Adrenal gland (tissue), 12 donors: ENCODE data around the gene TBC1D22A. TPM values are rescaled to one million over a fixed set of nuclear protein-coding genes. Genes with fewer than 3 reads are reported as not detected.

Experiments used
- DNase-seq, 7 donors: peaks; one replicate each; pipeline ENCODE4 v3.0.0-alpha.2; 2019 to 2020
- H3K27ac ChIP-seq, 5 donors: fragments of 200-600 bp; sonication (generic) in 4 of 5; 1 replicate in 3 of 5; 2 replicates in 2 of 5; pipeline versions ENCODE4 v1.5.1 to v1.8.0; 2016 to 2020; ENCODE audit warnings: mild to moderate bottlenecking in 1 of 5
- H3K27me3 ChIP-seq: fragments of 200-600 bp; 2 replicates; pipeline ENCODE4 v1.8.0; 2021
- H3K36me3 ChIP-seq, 2 donors: fragments of 200-600 bp; replicated peaks in 1 of 2; 1 replicate in 1 of 2; 2 replicates in 1 of 2; pipeline versions ENCODE4 v1.5.1 to v1.8.0; 2018 to 2022
- H3K4me1 ChIP-seq, 2 donors: fragments of 200-600 bp; replicated peaks in 1 of 2; 1 replicate in 1 of 2; 2 replicates in 1 of 2; pipeline versions ENCODE4 v1.5.1 to v1.8.0; 2018 to 2021
- H3K4me3 ChIP-seq, 4 donors: fragments of 200-600 bp; sonication (generic) in 3 of 4; one replicate each; pipeline ENCODE4 v1.5.1; 2016 to 2018
- H3K9me3 ChIP-seq, 3 donors: fragments of 200-600 bp; sonication (generic) in 1 of 3; replicated peaks in 1 of 3; 1 replicate in 2 of 3; 2 replicates in 1 of 3; pipeline versions ENCODE4 v1.5.1 to v1.8.0; 2016 to 2021
- POLR2A ChIP-seq, 2 donors: fragments of 450-650 bp; IDR thresholded peaks; one replicate each; pipeline ENCODE4 v1.6.1; 2017; ENCODE audit warnings: antibody characterized with exemption in 2 of 2, mild to moderate bottlenecking in 2 of 2, moderate library complexity in 1 of 2
- WGBS, 4 donors: extraction: QIAGEN DNeasy Blood & Tissue Kit in 2 of 4; methylation state at CpG; one replicate each; pipeline versions ENCODE4 v1.1.5 to v1.1.7; 2013 to 2017; 5-methylcytosine and 5-hydroxymethylcytosine counted together
- intact Hi-C, 2 donors: fragments of 100-400 bp; cut with DNase I; formaldehyde crosslinking; loops; one replicate each; pipeline versions ENCODE4 v1.14.1 to v1.15.0; 2022 to 2023
- polyA plus RNA-seq, 3 donors: library from polyadenylated mRNA; stranded (reverse); fragments of 200-250 nt in 2 of 3; fragments of 350-450 nt in 1 of 3; fragmentation: Illumina TruSeq in 1 of 3; extraction: RNeasy Lipid Tissue Mini Kit (QIAGEN cat#74804) in 1 of 3; gene quantifications; one replicate each; pipeline ENCODE4 v1.2.3, GENCODE V29; 2013 to 2014
- total RNA-seq, 9 donors: library from RNA; depleted of rRNA in 4 of 9; stranded (reverse); fragments of >200 nt in 4 of 9; fragments of 120-200 nt in 1 of 9; fragmentation: NEBNext Ultra II Directional in 1 of 9; extraction: Animal tissue kit (Norgen Biotek cat#: 25700) in 1 of 9; gene quantifications; one replicate each; pipeline versions ENCODE4 v1.1.0 to v1.2.4, GENCODE V29; 2013 to 2023
- TF ChIP-seq, protein P1 (sequence below), 6 experiments: fragments of 450-650 bp in 4 of 6; fragments of 200-600 bp in 2 of 6; sonication (generic) in 1 of 6; IDR thresholded peaks; 1 replicate in 5 of 6; 2 replicates in 1 of 6; pipeline versions ENCODE4 v1.5.1 to v1.8.0; 2016 to 2021; ENCODE audit warnings: antibody characterized with exemption in 6 of 6, mild to moderate bottlenecking in 2 of 6, moderate library complexity in 1 of 6
- donor health status: healthy with polysubstance abuse.
- donor health status: Bipolar disorder and iron deficiency.
- donor health status: DM: yes; HTN: yes; CAD: no.
- donor health status: DM: no; HTN: no; CAD: no.
- donor health status: DM: no; HTN: no; CAD: no.
- donor health status: DM: yes; HTN: yes; CAD: no.

TBC1D22A gene
- total and polyA plus RNA-seq, 12 donors, result 11.5 to 44.2 (median 28.1) TPM

GRCh38 chr22:46773076-46773475 lies 10.6 kb downstream of the TBC1D22A start:
- Histone ChIP-seq H3K36me3 (no peaks in the 10 kb centered on the region), H3K4me1 (peaks cover 42 to 58% of the 10 kb centered on the region in 2 donors)
- 83 to 98% (median 88%) methylated on average over 8 to 10 of the region's 10 CpGs for WGBS, 4 donors

DNA sequence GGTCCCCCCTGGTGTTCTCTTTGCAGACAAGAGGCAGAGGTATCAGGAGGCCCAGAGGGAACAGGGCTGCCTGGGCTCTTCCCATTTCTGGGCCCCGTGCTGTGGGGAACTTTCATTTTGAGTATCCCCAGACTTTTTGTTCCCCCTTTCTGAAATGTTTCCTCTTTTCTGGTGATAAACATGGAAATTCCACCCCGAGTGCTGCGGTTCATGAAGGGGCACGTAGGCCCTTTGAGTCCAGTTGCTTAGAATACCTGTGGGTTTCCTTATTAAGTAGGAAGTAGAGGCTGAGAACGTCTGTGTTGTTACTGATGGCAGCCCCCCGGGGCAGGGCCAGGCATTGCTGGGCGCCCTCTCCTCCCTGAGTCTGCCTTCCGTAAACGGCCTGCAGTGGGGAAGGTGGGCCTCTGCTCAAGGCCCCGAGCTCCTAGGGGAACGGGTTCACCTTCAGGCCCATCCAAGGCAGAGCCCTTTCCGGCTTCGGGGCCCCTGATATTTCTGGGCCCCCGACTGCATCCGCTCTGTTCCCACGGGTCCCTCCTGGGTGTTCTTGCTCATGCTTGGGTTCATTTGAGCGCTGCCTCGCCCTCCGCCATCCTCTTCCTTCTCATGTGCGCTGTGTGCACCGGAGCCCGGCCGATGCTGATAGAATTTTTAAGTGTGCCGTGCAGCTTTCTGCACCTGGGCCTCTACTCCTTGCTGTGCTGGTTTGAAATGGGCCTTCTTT lies 12.0 kb downstream of the TBC1D22A start:
- Histone ChIP-seq H3K9me3 (no peaks in the 10 kb centered on the region), H3K27ac (peak overlapping the region in 4 of 5 donors; percentile 16 to 87 (median 59)), H3K27me3 (no peaks in the 10 kb centered on the region), H3K4me3 (no peak overlapping the region), H3K4me1 (peaks cover 39 to 49% of the 10 kb centered on the region in 2 donors), H3K36me3 (no peaks in the 10 kb centered on the region)
- WGBS, 4 donors, result 67 to 78% (median 75%) methylated on average over 21 to 24 of the region's 24 CpGs
- TF ChIP-seq, protein P1, sequence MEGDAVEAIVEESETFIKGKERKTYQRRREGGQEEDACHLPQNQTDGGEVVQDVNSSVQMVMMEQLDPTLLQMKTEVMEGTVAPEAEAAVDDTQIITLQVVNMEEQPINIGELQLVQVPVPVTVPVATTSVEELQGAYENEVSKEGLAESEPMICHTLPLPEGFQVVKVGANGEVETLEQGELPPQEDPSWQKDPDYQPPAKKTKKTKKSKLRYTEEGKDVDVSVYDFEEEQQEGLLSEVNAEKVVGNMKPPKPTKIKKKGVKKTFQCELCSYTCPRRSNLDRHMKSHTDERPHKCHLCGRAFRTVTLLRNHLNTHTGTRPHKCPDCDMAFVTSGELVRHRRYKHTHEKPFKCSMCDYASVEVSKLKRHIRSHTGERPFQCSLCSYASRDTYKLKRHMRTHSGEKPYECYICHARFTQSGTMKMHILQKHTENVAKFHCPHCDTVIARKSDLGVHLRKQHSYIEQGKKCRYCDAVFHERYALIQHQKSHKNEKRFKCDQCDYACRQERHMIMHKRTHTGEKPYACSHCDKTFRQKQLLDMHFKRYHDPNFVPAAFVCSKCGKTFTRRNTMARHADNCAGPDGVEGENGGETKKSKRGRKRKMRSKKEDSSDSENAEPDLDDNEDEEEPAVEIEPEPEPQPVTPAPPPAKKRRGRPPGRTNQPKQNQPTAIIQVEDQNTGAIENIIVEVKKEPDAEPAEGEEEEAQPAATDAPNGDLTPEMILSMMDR (IDR thresholded peaks at IDR 0.05), result no peak
- TF ChIP-seq POLR2A (IDR thresholded peaks at IDR 0.05), result no peak
- DNase-seq, result no peak
- intact Hi-C loops, result no loop called here

More at GRCh38 chr22:46773076-46773475, 10.6 kb downstream of the TBC1D22A start:
- DNase-seq, result no peak
- peak overlapping the region in 2 of 5 donors; percentile 71 to 87 for H3K27ac ChIP-seq
- TF ChIP-seq, protein P1 (IDR thresholded peaks at IDR 0.05), result no peak
- TF ChIP-seq POLR2A (IDR thresholded peaks at IDR 0.05), result no peak
- H3K9me3 ChIP-seq, result no peaks in the 10 kb centered on the region
- H3K27me3 ChIP-seq, result no peaks in the 10 kb centered on the region
- no peak overlapping the region for H3K4me3 ChIP-seq
- intact Hi-C loops, result no loop called here

DNA sequence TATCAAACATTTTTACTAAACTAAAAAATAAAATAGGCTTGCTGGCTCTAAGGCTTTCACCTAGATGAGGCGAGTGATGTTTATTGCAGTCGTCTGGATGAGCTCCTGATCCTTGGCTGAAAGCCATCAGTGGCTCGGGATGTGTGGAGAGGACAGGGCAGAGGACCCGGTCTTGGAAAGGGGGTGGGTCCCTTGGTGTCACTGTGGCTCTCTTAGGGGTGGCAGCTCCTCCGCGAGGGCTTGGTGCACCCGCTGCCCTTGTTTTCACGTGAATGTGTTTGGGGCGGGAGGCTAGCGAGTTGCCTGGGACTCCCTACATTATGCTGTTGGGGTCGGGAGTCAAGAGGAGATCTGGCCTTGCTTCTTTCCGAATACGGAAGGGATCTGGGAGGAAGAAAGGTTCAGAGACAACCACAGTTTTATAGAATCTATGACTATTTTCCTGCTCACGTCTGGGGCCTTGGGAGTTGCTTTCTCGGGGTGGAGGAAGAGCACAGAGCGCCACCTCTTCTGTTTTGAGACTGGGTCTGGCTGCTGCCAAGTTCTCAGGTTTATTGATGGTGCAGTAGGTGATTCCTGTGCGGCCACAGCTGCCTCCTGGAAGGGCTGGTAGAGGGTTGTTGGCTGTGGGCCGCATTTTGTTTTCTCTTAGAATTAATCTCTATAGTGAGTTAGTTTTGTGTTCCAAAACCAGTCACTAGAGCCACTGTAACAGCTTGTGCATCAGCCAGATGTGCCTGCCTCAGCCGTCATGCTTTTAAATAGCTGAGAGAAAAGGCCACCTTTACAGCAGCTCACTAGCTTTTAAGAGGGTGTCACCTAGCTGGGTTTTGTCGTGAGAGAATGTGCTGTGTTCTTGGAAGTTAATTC lies 12.8 kb downstream of the TBC1D22A start:
- Histone ChIP-seq H3K9me3 (no peaks in the 10 kb centered on the region), H3K27me3 (no peaks in the 10 kb centered on the region), H3K27ac (peak overlapping the region in 3 of 5 donors; percentile 44 to 87 (median 71)), H3K4me1 (peaks cover 34 to 46% of the 10 kb centered on the region in 2 donors), H3K4me3 (no peak overlapping the region), H3K36me3 (no peaks in the 10 kb centered on the region)
- WGBS, 4 donors, result 73 to 77% (median 76%) methylated on average over 17 to 20 of the region's 20 CpGs
- TF ChIP-seq, protein P1 (IDR thresholded peaks at IDR 0.05), result no peak
- no peak for TF ChIP-seq POLR2A (IDR thresholded peaks at IDR 0.05)
- DNase-seq, result no peak
- intact Hi-C loops, result no loop called here
